ENCODE results near the gene CTSA.

GRCh38 chr20:45905505-45906079 is 14.5 kb downstream of the CTSA start:
- TF ChIP-seq CTCF (IDR thresholded peaks at IDR 0.05; ENCODE audit: poor library complexity), result no peak
- no peak for TF ChIP-seq EZH2phosphoT487 (IDR thresholded peaks at IDR 0.05; ENCODE audit: low read depth, severe bottlenecking, unreplicated experiment)
- no peak for TF ChIP-seq EZH2 (IDR thresholded peaks at IDR 0.05; ENCODE audit: borderline replicate concordance)

Measured in hepatocyte (in vitro differentiated cells).